Measurements from ENCODE around the gene ALG14. TPM values are rescaled to one million over a fixed set of nuclear protein-coding genes. Genes with fewer than 3 reads are reported as not detected.

ALG14 gene, protein sequence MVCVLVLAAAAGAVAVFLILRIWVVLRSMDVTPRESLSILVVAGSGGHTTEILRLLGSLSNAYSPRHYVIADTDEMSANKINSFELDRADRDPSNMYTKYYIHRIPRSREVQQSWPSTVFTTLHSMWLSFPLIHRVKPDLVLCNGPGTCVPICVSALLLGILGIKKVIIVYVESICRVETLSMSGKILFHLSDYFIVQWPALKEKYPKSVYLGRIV
- 2.8 to 10.6 TPM (median 6.8 TPM) in 5 replicates for total RNA-seq (2022; extraction: Qiagen RNA extraction; ENCODE audit: low read depth)

DNA sequence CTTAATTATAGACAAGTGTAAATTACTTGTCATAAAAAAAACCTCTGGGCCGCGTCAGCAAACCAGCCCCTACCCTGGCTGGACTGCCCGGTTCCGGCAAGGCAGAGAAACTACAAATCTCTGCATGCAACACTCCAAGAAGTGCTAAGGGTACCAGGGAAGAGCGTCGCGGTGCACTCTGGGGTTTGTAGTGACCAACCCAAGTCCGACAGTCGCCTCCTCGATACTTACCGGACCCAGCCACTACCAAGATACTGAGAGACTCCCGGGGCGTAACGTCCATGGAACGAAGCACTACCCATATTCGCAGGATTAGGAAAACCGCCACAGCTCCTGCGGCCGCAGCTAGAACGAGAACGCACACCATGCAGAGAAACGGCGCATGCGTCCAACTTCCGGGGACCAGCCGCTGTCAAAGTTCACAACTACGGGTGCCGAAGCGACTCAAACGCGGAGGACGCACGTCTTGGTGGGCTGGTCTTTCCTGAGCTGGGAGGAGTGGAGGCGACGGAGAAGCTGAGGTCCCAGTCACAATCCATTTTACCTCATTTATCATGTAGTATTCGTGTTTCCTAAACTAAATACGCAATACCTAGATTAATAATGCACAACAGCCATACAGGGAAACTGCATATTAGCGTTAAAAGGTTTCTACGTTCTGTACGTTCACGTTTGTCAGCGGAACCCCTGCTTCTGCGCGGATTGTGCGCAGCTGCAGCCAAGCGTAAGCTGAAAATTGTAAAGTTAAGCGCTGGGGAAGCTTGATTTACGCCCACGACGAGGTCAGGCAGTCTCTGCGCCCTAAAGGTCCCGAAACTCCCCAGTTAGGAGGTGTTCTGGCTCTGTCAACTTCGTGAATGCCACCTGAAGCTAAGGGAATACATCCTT lies at the start of gene ALG14:
ALG14 (minus strand) TSS at position 420 of the 888 bp plus-strand sequence; CDS start at position 367, 53 bp downstream.

DNA sequence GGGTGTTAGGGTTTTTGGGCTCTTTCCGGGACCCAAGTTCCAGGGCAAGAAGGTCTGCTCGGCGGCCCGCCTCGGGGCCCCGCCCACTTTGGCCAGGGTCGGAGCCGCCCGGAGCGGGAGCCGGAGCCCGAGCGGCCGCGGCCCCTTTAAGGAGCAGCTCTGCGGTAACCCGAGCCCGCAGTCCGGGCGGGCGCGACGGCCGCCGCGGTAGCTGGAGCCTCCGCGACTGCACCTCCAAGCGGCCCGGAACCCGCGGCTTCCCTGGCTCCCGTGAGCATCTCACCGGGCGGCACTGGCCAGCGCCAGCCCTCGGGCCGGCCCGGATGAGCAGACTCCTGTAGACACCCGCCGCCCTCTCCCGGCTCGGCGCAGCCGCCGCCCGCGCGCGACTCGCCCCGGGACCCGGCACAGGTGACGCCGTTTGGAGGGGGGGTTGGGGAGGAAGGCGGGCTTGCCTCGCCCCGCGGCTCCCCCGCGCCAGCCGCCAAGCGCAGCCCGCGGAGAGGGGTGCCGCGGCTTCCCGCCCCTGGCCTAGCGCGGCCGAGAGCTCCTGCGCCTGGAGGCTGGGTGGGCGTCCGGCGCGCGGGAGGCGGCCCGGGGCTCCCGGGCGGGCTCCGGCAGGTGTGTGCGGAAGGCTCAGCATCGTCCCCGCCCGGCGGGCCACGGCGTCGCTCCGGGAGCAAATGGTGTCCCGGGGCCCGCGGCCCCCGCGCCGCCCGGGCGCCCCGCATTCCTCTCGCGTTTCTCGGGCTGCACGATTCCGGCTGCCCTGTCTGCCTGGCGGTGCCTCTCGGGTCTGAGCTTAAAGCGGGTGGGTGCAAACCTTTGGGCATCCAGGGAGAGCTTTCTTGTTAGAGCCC lies 44.7 kb upstream of the ALG14 start, which contains the start of gene TLCD4:
TLCD4 (plus strand) TSS at position 149 of the 860 bp plus-strand sequence. CDS start 26,547 bp downstream, outside the sequence.

DNA sequence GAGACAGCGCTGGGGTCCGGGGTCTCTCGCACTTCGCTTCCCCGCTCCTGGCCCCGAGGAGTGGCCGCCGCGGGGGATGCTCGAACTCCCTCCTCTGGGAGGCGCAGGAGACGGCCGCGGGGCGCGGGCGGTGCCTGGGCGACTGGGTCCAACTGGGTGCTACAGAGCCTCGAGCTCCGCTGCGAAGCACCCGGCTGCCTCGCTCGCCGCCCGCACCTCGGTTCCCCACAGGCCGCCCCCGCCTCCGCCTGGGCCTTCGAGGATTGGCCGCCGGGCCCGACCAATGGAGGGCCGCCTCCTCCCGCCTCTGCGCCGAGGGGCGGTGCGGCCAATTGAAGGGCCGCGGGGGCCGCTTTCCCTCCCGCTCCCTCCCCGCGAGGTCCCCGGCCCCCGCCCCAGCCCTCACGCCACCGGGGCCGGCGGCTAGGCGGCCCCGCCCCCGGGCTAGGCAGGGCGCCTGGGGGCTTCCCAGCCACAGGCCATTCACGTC lies 145.8 kb downstream of the ALG14 start, which contains the start of gene CNN3:
CNN3 (minus strand) TSS at position 196 of the 490 bp plus-strand sequence. CDS start 216 bp downstream, outside the sequence.

Other genes with a start within 250 kb of the ALG14 start
- gene CNN3, start 145.8 kb downstream of the ALG14 start, total RNA-seq (2022; extraction: Qiagen RNA extraction; ENCODE audit: low read depth): 52.3 to 64.8 TPM (median 53.8 TPM) in 5 replicates
- 8.1 to 12.2 TPM (median 8.7 TPM) in 5 replicates for gene TLCD4, start 44.4 kb upstream of the ALG14 start, total RNA-seq (2022; extraction: Qiagen RNA extraction; ENCODE audit: low read depth)
- 9.0 to 11.2 TPM (median 10.6 TPM) in 5 replicates for gene RWDD3, start 161.3 kb upstream of the ALG14 start, total RNA-seq (2022; extraction: Qiagen RNA extraction; ENCODE audit: low read depth)

All from A549 treated with CpdA at 1 μM for 4 hours (cell line).